Measurements from ENCODE around the gene CACNA1C. TPM values are rescaled to one million over a fixed set of nuclear protein-coding genes. Genes with fewer than 3 reads are reported as not detected.
A peak's percentile ranks its signal among the peaks of the same experiment; 100 is the strongest.

Gene CACNA1C
- total and polyA plus RNA-seq, 2 donors (not counting 1 experiment from before 2014, with no cell fraction given), result 0.01 to 0.02 TPM

DNA sequence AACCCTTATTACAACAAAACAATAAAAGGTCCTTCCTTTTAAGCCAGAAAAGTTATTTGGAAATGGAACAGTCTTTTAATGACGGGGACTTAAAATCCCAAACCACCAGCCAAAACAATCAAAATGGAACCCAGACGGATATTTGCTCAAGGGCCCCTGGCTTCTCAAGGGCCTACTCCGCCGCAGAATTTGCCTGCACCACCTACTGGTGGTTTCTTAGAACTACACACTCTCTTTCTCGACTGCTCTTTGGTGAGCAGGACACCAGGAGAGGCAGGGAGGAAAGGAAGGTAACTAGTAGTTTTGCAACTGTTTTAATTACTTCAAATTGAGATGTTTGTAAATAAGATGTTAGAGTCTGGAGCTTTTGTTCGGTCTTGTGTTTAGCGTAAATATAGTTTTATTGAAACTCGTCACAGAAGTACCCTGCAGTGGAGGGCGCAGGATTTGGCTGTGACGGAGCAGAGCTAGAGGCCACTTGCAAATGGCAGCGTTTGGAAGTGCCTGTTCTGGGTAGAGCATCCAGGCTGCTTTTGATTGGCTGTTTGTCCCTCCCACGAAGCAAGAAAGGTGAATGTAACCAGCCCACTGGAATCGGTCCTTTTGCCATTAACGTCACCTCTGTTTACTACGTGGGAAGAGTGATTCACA, 238.5 kb downstream of the CACNA1C start:
- Histone ChIP-seq H3K4me1 (ENCODE audit: control insufficient read depth in 2 of 2, insufficient read depth in 2 of 2, low read length in 2 of 2) (peaks cover 0 to 7% of the 10 kb centered on the region in 2 donors), H3K4me3 (ENCODE audit: control extremely low read depth in 1 of 5, extremely low read depth in 1 of 5, insufficient read depth in 1 of 5, low read depth in 2 of 5, low read length in 4 of 5) (no peak overlapping the region), H2AFZ (ENCODE audit: insufficient read depth, low read depth, low read length, poor library complexity, severe bottlenecking) (no peak overlapping the region), H3K79me2 (ENCODE audit: control insufficient read depth, insufficient read depth, low read length) (no peaks in the 10 kb centered on the region), H3K4me2 (replicated peaks; ENCODE audit: low read depth, low read length, poor library complexity, severe bottlenecking) (no peak overlapping the region), H3K27ac (ENCODE audit: low read length in 2 of 2) (no peak overlapping the region), H4K20me1 (ENCODE audit: control insufficient read depth, insufficient read depth, low read length, poor library complexity, severe bottlenecking) (no peaks in the 10 kb centered on the region), H3K9ac (ENCODE audit: low read length) (no peak overlapping the region), H3K27me3 (replicated peaks in 1 of 4; ENCODE audit: control extremely low read depth in 1 of 4, control insufficient read depth in 3 of 4, insufficient read depth in 4 of 4, low read length in 3 of 4) (peaks cover 0 to 3% (median 0%) of the 10 kb centered on the region in 4 experiments), H3K36me3 (replicated peaks in 1 of 2; ENCODE audit: control extremely low read depth in 1 of 2, control insufficient read depth in 1 of 2, extremely low read depth in 1 of 2, insufficient read depth in 2 of 2, low read length in 1 of 2) (no peaks in the 10 kb centered on the region), H3K9me3 (ENCODE audit: control extremely low read depth in 1 of 3, control insufficient read depth in 2 of 3, insufficient read depth in 1 of 3, low read length in 2 of 3) (no peaks in the 10 kb centered on the region)
- 88% methylated on average over 10 of the region's 15 CpGs for WGBS (ENCODE audit: insufficient coverage)
- peaks cover 6% of the 10 kb centered on the region for H3K4me1 Mint-ChIP-seq
- H3K27ac Mint-ChIP-seq, result no peak overlapping the region
- ChIA-PET POLR2A (no interaction called here), CTCF (interaction anchor here (0.5 to 1.7 kb wide), 2 partner anchors 9 to 637 kb away, joined by 4 read pairs; no protein-coding TSS in a partner anchor)
- intact Hi-C loops (cut with micrococcal nuclease), result loop anchor here (1.0 kb wide), 1 partner anchor 495 kb away; no protein-coding TSS in a partner anchor
- no peak for ATAC-seq (ENCODE audit: low read depth)
- no peak overlapping the region for H3K4me3 Mint-ChIP-seq
- peak; percentile 58 for DNase-seq
- no peak for TF ChIP-seq EZH2 (IDR thresholded peaks at IDR 0.05; ENCODE audit: borderline replicate concordance, insufficient read depth, low read depth, low read length, poor library complexity, severe bottlenecking)
- TF ChIP-seq, protein P1, sequence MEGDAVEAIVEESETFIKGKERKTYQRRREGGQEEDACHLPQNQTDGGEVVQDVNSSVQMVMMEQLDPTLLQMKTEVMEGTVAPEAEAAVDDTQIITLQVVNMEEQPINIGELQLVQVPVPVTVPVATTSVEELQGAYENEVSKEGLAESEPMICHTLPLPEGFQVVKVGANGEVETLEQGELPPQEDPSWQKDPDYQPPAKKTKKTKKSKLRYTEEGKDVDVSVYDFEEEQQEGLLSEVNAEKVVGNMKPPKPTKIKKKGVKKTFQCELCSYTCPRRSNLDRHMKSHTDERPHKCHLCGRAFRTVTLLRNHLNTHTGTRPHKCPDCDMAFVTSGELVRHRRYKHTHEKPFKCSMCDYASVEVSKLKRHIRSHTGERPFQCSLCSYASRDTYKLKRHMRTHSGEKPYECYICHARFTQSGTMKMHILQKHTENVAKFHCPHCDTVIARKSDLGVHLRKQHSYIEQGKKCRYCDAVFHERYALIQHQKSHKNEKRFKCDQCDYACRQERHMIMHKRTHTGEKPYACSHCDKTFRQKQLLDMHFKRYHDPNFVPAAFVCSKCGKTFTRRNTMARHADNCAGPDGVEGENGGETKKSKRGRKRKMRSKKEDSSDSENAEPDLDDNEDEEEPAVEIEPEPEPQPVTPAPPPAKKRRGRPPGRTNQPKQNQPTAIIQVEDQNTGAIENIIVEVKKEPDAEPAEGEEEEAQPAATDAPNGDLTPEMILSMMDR (IDR thresholded peaks at IDR 0.05), result peak; percentile 88
- no peaks in the 10 kb centered on the region for H3K9me3 Mint-ChIP-seq (ENCODE audit: insufficient read depth)
- H3K27me3 Mint-ChIP-seq, result peaks cover 21% of the 10 kb centered on the region

GRCh38 chr12:2291947-2292346, 239.2 kb downstream of the CACNA1C start:
- H3K9me3 ChIP-seq (ENCODE audit: control extremely low read depth in 1 of 3, control insufficient read depth in 2 of 3, insufficient read depth in 1 of 3, low read length in 2 of 3), result no peaks in the 10 kb centered on the region
- DNase-seq, result no peak

More at GRCh38 chr12:2291947-2292346, 239.2 kb downstream of the CACNA1C start:
- ChIA-PET CTCF (interaction anchor here (1.7 kb wide), 1 partner anchor 9 kb away, joined by 4 read pairs; no protein-coding TSS in a partner anchor), POLR2A (no interaction called here)
- Histone ChIP-seq H3K27me3 (replicated peaks in 1 of 4; ENCODE audit: control extremely low read depth in 1 of 4, control insufficient read depth in 3 of 4, insufficient read depth in 4 of 4, low read length in 3 of 4) (no peaks in the 10 kb centered on the region), H3K36me3 (replicated peaks in 1 of 2; ENCODE audit: control extremely low read depth in 1 of 2, control insufficient read depth in 1 of 2, extremely low read depth in 1 of 2, insufficient read depth in 2 of 2, low read length in 1 of 2) (no peaks in the 10 kb centered on the region), H3K4me2 (replicated peaks; ENCODE audit: low read depth, low read length, poor library complexity, severe bottlenecking) (no peak overlapping the region), H3K4me3 (ENCODE audit: control extremely low read depth in 1 of 5, extremely low read depth in 1 of 5, insufficient read depth in 1 of 5, low read depth in 2 of 5, low read length in 4 of 5) (no peak overlapping the region), H2AFZ (ENCODE audit: insufficient read depth, low read depth, low read length, poor library complexity, severe bottlenecking) (no peak overlapping the region), H4K20me1 (ENCODE audit: control insufficient read depth, insufficient read depth, low read length, poor library complexity, severe bottlenecking) (no peaks in the 10 kb centered on the region), H3K79me2 (ENCODE audit: control insufficient read depth, insufficient read depth, low read length) (no peaks in the 10 kb centered on the region), H3K27ac (ENCODE audit: low read length in 2 of 2) (no peak overlapping the region), H3K4me1 (ENCODE audit: control insufficient read depth in 2 of 2, insufficient read depth in 2 of 2, low read length in 2 of 2) (peaks cover 0 to 7% of the 10 kb centered on the region in 2 donors), H3K9ac (ENCODE audit: low read length) (no peak overlapping the region)
- TF ChIP-seq, protein P1 (IDR thresholded peaks at IDR 0.05), result no peak
- no peak for TF ChIP-seq EZH2 (IDR thresholded peaks at IDR 0.05; ENCODE audit: borderline replicate concordance, insufficient read depth, low read depth, low read length, poor library complexity, severe bottlenecking)
- H3K4me1 Mint-ChIP-seq, result peaks cover 6% of the 10 kb centered on the region
- intact Hi-C loops (cut with micrococcal nuclease), result loop anchor here (1.0 kb wide), 1 partner anchor 496 kb away; no protein-coding TSS in a partner anchor
- 90% methylated on average over 3 of the region's 3 CpGs for WGBS (ENCODE audit: insufficient coverage)
- peaks cover 21% of the 10 kb centered on the region for H3K27me3 Mint-ChIP-seq
- H3K4me3 Mint-ChIP-seq, result no peak overlapping the region
- H3K27ac Mint-ChIP-seq, result no peak overlapping the region
- H3K9me3 Mint-ChIP-seq (ENCODE audit: insufficient read depth), result no peaks in the 10 kb centered on the region
- no peak for ATAC-seq (ENCODE audit: low read depth)

Data from B cell (primary cell).